Immature natural killer cell (primary cell): ENCODE data around the gene MEI4. TPM values are rescaled to one million over a fixed set of nuclear protein-coding genes. Genes with fewer than 3 reads are reported as not detected.

Experiments used
- DNase-seq, 3 donors: peaks; one replicate each; pipeline ENCODE4 v3.0.0; 2022; ENCODE audit warnings: mixed read lengths in 1 of 3
- H3K27ac Mint-ChIP-seq, 6 donors: one replicate each; pipeline ENCODE4 v1.8.0; 2020; ENCODE audit warnings: mixed read lengths in 6 of 6, mild to moderate bottlenecking in 5 of 6, inconsistent platforms in 4 of 6, moderate library complexity in 3 of 6
- H3K27me3 Mint-ChIP-seq, 3 donors: one replicate each; pipeline ENCODE4 v1.8.0; 2020 to 2021; ENCODE audit warnings: low read depth in 3 of 3, mild to moderate bottlenecking in 3 of 3, mixed read lengths in 3 of 3, moderate library complexity in 3 of 3, inconsistent platforms in 1 of 3
- H3K36me3 Mint-ChIP-seq, 3 donors: one replicate each; pipeline ENCODE4 v1.8.0; 2020; ENCODE audit warnings: mixed read lengths in 3 of 3, inconsistent platforms in 2 of 3, mild to moderate bottlenecking in 2 of 3
- H3K4me1 Mint-ChIP-seq, 2 donors: one replicate each; pipeline ENCODE4 v1.8.0; 2020; ENCODE audit warnings: inconsistent platforms in 2 of 2, mild to moderate bottlenecking in 2 of 2, mixed read lengths in 2 of 2, moderate library complexity in 1 of 2
- H3K4me3 Mint-ChIP-seq, 5 donors: one replicate each; pipeline ENCODE4 v1.8.0; 2020; ENCODE audit warnings: mild to moderate bottlenecking in 5 of 5, mixed read lengths in 5 of 5, inconsistent platforms in 3 of 5, moderate library complexity in 3 of 5
- H3K9me3 Mint-ChIP-seq, 6 donors: one replicate each; pipeline ENCODE4 v1.8.0; 2020; ENCODE audit warnings: mild to moderate bottlenecking in 6 of 6, mixed read lengths in 6 of 6, inconsistent platforms in 4 of 6, moderate library complexity in 3 of 6
- polyA plus RNA-seq, 3 donors: library from polyadenylated mRNA; unstranded; fragments of 300-500 nt; fragmentation: Illumina TruSeq; gene quantifications; one replicate each; pipeline ENCODE4 v1.2.3, GENCODE V29; 2021

Gene MEI4, protein sequence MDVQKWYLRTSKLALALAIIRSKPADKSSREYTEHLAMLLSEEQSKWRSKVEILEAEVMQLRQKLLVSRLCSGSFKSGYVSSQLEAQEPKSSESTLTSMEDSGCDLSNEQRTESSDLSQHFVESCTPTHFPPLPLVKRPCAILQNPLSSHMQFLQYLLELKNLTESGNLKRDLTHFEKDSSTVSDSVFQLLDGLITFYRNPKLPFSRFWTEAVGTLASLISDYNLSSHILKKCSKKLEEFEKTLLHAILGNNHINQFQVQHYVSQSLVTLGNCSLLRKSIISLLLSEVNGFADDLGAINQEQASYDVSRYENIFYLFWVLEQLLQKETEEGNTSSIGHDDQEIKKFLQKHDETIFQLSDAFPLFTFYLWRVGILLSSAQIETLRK
- not detected for polyA plus RNA-seq

DNA sequence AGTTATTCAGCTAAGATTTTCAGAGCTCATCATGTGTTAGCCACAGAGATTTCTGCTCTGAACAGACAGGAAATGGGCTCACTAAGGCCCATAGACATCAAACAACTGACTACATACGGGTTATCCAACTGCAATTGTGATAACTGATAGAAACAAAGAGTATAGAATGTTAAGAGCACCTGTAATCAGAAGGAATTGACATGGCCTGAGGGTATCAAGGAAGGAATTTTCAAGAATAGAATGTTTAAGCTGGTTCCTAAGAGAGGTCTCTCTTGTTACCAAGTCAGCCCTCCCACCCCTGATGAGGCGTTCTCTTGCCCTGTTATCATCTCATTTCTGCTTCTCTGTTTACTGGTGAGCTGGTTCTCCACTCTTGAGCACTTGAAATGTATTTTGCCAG, at the start of gene MEI4:
Gene MEI4, plus strand, starts transcription at position 301 of the 400 bp plus-strand sequence. CDS start 37,633 bp downstream, outside the sequence.
- peaks cover 0 to 6% of the 10 kb centered on the region in 2 donors for H3K4me1 Mint-ChIP-seq
- no peak within 1 kb of the TSS for H3K27ac Mint-ChIP-seq
- H3K27me3 Mint-ChIP-seq, result peaks cover 0 to 3% (median 1%) of the 10 kb centered on the region in 3 donors
- H3K36me3 Mint-ChIP-seq, result peaks cover 0 to 4% (median 0%) of the 10 kb centered on the region in 3 donors
- DNase-seq, result no peak
- H3K4me3 Mint-ChIP-seq, result no peak within 1 kb of the TSS
- H3K9me3 Mint-ChIP-seq, result peaks cover 4 to 34% (median 16%) of the 10 kb centered on the region in 6 donors

DNA sequence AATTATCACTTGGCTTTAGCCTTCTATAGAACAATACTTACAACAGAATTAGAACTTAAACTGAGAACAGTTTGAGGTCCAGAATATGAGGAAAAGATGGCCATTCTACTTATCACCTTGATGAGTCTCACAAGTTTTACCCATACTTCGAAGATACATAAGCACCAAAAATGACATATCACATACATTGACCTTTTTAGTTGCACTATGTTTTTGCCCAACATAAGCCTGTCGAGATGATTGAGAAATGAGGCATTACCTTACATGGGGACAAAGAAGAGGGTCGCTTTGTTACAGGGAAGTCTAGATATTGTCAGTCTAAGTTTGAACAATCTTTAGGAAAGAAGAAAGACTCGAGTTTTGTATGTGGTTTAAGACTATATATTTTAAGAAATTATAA, 48.4 kb upstream of the MEI4 start:
- H3K4me3 Mint-ChIP-seq, result no peak overlapping the region
- no peak overlapping the region for H3K27ac Mint-ChIP-seq

DNA sequence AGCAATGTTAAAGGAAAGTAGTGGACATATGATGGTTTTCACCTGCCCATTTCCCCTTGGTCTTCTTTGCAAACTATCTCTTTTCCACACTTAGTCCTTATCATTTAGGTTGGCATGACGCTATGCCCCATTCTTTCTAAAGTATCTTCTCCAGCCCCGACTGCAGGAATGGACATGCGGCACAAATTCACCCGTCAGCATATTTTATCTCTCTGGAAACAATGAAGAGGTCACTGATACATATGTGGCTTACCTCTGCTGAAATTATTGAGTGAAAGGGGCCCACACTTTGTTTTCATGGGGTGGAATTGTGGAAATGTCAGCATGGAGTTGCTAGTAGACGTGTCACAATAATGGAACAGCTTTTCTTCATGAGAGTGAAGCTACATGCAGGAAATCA, 45.8 kb upstream of the MEI4 start:
- Mint-ChIP-seq H3K27me3 (peaks cover 0 to 3% (median 0%) of the 10 kb centered on the region in 3 donors), H3K9me3 (peaks cover 0 to 20% (median 6%) of the 10 kb centered on the region in 6 donors), H3K27ac (no peak overlapping the region), H3K4me3 (no peak overlapping the region), H3K4me1 (no peaks in the 10 kb centered on the region), H3K36me3 (no peaks in the 10 kb centered on the region)
- no peak for DNase-seq

More for the DNA sequence above, 48.4 kb upstream of the MEI4 start:
- Mint-ChIP-seq H3K36me3 (no peaks in the 10 kb centered on the region), H3K27me3 (peaks cover 0 to 2% (median 0%) of the 10 kb centered on the region in 3 donors), H3K4me1 (no peaks in the 10 kb centered on the region), H3K9me3 (peaks cover 3 to 20% (median 11%) of the 10 kb centered on the region in 6 donors)
- no peak for DNase-seq

DNA sequence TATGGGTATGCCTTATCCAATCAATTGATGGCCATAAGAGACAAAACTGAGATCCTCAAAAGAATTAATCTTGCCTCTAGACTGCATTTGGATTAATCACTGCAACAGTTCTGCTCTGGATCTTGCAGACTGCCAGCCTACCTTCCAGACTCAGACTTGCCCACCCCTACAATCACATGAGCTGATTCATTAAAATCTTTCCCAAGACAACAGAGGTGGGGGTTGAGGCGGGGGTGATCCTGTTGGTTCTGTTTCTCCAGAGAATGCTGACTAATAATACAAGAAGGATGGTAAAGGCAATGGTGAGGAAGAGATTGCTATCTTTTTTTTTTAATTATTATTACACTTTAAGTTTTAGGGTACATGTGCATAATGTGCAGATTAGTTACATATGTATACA, 43.7 kb upstream of the MEI4 start:
- no peaks in the 10 kb centered on the region for H3K36me3 Mint-ChIP-seq
- H3K9me3 Mint-ChIP-seq, result peaks cover 2 to 23% (median 9%) of the 10 kb centered on the region in 6 donors
- H3K4me1 Mint-ChIP-seq, result no peaks in the 10 kb centered on the region
- DNase-seq, result no peak
- H3K27ac Mint-ChIP-seq, result no peak overlapping the region
- peaks cover 0 to 3% (median 0%) of the 10 kb centered on the region in 3 donors for H3K27me3 Mint-ChIP-seq
- H3K4me3 Mint-ChIP-seq, result no peak overlapping the region

DNA sequence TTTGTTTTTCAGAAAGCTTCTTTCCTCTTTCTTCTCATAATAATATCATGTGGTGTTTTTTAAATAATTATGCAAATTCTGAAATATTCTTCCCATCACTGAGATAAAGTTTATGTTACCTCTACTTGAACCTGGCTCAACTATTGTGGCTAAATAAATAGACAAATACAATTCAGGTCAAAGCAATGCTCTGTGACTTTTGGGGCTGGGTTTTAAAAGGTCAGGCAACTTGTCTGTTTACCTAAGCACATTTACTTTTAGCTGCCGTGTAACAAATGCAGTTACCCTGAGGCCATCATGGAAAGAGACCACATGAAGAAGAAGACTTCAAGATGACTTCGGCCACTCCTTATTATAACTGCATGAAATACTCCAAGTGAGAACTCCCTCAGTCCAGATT, 33.7 kb upstream of the MEI4 start:
- Mint-ChIP-seq H3K27ac (no peak overlapping the region), H3K9me3 (peaks cover 3 to 23% (median 13%) of the 10 kb centered on the region in 6 donors), H3K27me3 (no peaks in the 10 kb centered on the region), H3K36me3 (no peaks in the 10 kb centered on the region), H3K4me3 (no peak overlapping the region), H3K4me1 (no peaks in the 10 kb centered on the region)
- no peak for DNase-seq

DNA sequence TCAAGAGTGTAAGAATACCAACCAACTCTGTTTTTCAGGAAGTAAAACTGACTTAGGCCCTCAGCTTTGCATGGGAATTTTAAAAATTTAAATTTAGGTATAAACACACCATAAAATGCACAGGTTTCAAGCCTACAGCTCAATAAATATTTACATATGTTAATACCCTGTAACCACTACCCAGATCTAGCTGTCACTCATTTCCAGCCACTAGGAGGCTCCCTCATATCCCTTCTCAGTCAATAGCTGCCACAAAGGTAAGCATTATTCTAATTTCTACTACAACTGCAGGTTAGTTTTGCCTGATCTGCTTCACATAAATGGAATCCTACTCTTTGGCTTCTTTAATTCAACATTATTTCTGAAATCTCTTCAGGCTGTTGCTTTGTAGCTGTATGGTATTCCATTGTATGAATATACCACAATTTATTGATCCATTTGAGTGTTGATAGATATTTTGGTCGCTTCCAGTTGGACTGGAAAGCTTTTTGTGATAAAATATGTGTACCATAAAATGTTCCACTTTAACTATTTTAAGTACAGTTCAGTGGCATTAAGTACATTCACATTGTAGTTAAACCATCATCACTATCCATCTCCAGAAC, 32.5 kb upstream of the MEI4 start:
- Mint-ChIP-seq H3K27ac (no peak overlapping the region), H3K9me3 (peaks cover 3 to 23% (median 13%) of the 10 kb centered on the region in 6 donors), H3K27me3 (no peaks in the 10 kb centered on the region), H3K36me3 (no peaks in the 10 kb centered on the region), H3K4me3 (no peak overlapping the region), H3K4me1 (no peaks in the 10 kb centered on the region)
- no peak for DNase-seq

DNA sequence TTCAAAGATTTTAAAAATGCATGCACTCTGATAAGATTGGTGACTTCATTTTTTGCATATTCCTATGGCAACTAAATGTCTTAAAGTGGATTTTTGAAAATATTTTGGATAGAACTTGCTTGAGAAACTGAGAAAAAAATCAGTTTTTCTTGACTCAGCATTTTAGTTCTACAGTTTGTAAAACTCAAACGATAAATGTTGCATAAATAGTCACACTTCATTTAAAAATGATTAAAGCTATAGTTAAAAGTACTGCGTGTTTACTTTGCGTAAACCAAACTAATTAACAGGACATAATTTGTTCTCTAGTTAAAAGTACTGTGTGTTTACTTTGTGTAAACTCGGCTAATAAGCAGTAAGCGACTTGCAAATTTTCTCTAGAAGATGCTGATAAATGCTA, 28.3 kb upstream of the MEI4 start:
- H3K27ac Mint-ChIP-seq, result no peak overlapping the region
- peaks cover 0 to 2% (median 0%) of the 10 kb centered on the region in 3 donors for H3K27me3 Mint-ChIP-seq
- no peak overlapping the region for H3K4me3 Mint-ChIP-seq
- no peak for DNase-seq
- H3K36me3 Mint-ChIP-seq, result no peaks in the 10 kb centered on the region
- peaks cover 2 to 27% (median 15%) of the 10 kb centered on the region in 6 donors for H3K9me3 Mint-ChIP-seq
- H3K4me1 Mint-ChIP-seq, result no peaks in the 10 kb centered on the region

DNA sequence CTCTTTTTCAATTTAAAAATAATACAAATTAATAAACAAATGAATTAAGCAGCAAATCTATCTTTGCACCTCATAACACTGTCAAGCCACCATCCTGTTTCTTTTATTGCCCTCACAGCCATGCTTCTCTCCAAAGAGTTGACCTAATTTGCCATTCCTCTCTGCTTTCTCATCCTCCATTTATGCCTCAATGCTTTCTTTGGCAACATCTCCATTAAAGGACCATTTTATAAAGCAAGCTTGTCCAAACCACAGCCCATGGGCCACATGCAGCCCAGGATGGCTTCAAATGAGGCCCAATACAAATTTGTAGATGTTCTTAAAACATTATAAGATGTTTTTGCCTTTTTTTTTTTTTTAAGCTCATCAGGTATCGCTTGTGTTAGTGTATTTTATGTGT, 26.4 kb upstream of the MEI4 start:
- H3K4me3 Mint-ChIP-seq, result no peak overlapping the region
- DNase-seq, result no peak
- H3K27ac Mint-ChIP-seq, result no peak overlapping the region

DNA sequence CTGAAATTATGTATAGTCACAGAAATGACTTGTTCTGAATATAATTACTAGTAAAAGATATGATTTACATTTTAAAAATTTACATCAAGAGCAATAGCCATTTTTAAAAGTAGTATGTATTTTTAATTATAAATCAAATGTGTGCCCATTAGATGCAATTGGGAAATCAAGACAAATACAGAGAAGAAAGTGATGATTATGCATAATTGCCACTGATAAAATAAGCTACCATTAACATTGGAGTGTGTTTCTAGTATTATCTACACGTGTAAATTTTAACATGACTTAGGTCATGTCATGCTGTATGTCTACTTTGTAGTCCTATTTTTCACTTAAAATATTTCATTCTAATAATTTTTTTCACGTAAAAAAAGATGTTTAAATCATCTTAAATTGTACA, 22.8 kb upstream of the MEI4 start:
- no peak overlapping the region for H3K4me3 Mint-ChIP-seq
- no peaks in the 10 kb centered on the region for H3K4me1 Mint-ChIP-seq
- no peaks in the 10 kb centered on the region for H3K36me3 Mint-ChIP-seq
- peaks cover 0 to 3% (median 1%) of the 10 kb centered on the region in 3 donors for H3K27me3 Mint-ChIP-seq
- DNase-seq, result no peak
- H3K27ac Mint-ChIP-seq, result no peak overlapping the region
- peaks cover 2 to 32% (median 18%) of the 10 kb centered on the region in 6 donors for H3K9me3 Mint-ChIP-seq

More for the DNA sequence above, 26.4 kb upstream of the MEI4 start:
- Mint-ChIP-seq H3K4me1 (no peaks in the 10 kb centered on the region), H3K36me3 (no peaks in the 10 kb centered on the region), H3K9me3 (peaks cover 2 to 27% (median 14%) of the 10 kb centered on the region in 6 donors), H3K27me3 (peaks cover 0 to 2% (median 0%) of the 10 kb centered on the region in 3 donors)

DNA sequence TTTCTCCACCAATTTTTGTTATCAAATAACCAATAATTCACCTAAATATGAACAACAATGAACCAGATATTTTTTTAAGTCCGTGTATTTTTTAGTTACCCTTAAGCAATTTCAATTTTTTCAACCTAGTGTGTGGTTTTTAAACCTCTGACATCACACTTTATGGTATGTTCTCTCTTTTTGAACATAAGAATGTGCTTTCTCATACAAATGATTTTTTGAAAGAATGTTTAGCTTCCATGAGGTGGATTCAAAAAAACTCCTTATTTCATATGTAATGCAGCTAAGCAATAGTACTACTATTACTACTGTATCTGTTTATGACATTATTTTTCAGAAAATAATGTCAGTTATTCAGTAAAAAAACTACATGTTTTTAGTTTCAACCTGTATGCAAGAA, 19.4 kb upstream of the MEI4 start:
- Mint-ChIP-seq H3K4me1 (no peaks in the 10 kb centered on the region), H3K9me3 (peaks cover 4 to 20% (median 8%) of the 10 kb centered on the region in 6 donors), H3K27ac (no peak overlapping the region), H3K36me3 (no peaks in the 10 kb centered on the region), H3K4me3 (no peak overlapping the region), H3K27me3 (peaks cover 0 to 2% (median 1%) of the 10 kb centered on the region in 3 donors)
- no peak for DNase-seq

DNA sequence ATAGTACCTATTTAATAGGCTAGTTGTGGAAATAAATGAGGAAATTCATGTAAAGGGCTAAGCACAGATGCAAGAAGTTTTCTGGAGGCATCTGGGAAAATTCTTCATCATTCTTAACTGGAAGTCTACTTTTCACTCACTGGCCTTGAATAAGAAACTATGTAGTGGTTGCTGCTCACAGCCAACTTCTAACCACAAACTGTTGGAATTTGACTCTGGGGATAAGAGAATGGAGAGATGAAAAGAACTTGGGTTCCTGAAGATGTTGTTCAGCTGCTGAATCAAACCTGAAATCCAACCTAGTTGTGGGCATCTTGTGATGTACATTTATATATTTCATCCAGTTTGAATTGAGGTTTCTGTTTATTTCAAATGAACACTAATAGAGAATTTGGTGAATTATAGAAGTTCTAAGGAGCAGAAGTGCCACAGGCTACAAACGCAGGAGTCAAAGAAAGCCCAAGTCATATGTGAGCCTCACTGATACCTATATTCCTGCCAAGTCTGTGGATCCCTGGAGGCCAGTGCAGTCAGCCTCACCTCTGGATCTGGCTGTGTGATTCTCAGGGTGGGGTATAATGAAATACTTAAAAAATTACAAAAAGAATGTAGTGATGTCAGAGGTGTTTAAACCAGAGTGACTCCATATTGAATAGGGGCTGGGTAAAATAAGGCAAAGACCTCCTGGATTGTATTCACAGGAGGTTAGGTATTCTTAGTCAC, 18.7 kb upstream of the MEI4 start:
- Mint-ChIP-seq H3K27me3 (peaks cover 0 to 1% (median 1%) of the 10 kb centered on the region in 3 donors), H3K36me3 (no peaks in the 10 kb centered on the region), H3K27ac (no peak overlapping the region), H3K4me1 (no peaks in the 10 kb centered on the region), H3K4me3 (no peak overlapping the region), H3K9me3 (peaks cover 4 to 13% (median 8%) of the 10 kb centered on the region in 6 donors)
- DNase-seq, result no peak

DNA sequence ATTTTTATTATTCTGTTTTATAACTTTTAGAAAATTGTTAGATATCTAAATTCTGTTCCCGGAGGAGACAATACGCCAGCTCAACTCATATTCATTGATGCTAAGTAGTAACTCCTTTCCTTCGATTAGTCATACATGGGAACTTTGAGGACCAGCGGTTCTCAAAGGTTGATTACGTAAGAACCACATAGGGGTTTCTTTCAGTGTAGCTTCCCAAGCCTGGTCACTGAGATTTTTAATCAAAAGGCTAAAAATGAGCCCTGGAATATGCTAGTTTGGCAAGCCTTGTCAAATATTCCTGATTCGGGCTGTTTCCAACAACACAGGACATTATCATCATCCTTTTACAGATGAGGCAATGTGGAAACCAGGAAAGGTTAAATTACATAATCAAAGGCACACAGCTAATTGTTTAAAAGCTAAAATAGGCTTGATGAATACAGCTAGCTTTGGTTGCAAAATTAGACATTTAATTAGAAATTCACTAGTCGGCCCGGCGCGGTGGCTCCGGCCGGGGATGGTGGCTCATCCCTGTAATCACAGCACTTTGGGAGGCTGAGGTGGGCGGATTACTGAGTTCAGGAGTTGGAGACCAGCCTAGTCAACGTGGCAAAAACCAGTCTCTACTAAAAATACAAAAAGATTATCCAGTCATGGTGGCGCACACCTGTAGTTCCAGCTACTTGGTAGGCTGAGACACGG, 14.6 kb upstream of the MEI4 start:
- no peak for DNase-seq
- Mint-ChIP-seq H3K4me1 (no peaks in the 10 kb centered on the region), H3K36me3 (no peaks in the 10 kb centered on the region), H3K27ac (no peak overlapping the region), H3K4me3 (no peak overlapping the region), H3K9me3 (peaks cover 3 to 31% (median 20%) of the 10 kb centered on the region in 6 donors), H3K27me3 (no peaks in the 10 kb centered on the region)

DNA sequence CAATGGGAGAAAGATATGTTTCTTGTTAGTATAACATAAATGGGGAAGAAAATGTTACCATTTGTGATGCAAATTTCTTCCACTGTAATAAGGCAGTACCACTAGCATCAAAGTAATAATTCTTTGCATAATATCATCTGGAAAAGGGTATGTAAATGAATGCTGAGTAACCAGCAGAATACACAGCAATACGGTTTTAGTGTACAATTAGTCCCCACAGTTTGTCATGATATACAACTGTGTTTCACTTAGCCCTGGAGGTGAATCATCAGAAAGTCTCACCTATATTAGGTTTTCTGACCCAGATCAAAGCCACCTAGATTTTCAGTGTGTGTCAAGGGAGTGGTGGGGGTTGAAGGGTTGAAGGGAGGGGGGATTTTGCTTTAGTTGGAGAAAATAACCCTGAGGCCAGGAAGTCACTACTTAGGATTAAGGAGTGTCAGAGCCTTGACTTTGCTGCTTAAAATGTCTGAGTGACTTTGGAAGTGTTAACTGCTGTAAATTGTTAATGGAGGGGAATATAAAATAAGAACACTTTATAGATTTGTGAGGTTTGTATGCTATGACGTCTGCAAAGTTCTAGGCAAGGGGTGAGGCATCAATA, 8.6 kb upstream of the MEI4 start:
- H3K4me3 Mint-ChIP-seq, result no peak overlapping the region
- peaks cover 0 to 6% of the 10 kb centered on the region in 2 donors for H3K4me1 Mint-ChIP-seq
- no peak for DNase-seq
- H3K36me3 Mint-ChIP-seq, result no peaks in the 10 kb centered on the region
- no peak overlapping the region for H3K27ac Mint-ChIP-seq
- peaks cover 2 to 45% (median 17%) of the 10 kb centered on the region in 6 donors for H3K9me3 Mint-ChIP-seq
- H3K27me3 Mint-ChIP-seq, result peaks cover 0 to 3% (median 2%) of the 10 kb centered on the region in 3 donors
